HuH-7.5 (cell line): ENCODE measurements around the gene NATD1.
A peak's percentile ranks its signal among the peaks of the same experiment; 100 is the strongest.

Experiments used
- DNase-seq: peaks from one replicate; pipeline ENCODE4 v3.0.0; 2011; ENCODE audit warnings: low spot score

The NATD1 gene, protein sequence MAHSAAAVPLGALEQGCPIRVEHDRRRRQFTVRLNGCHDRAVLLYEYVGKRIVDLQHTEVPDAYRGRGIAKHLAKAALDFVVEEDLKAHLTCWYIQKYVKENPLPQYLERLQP

DNA sequence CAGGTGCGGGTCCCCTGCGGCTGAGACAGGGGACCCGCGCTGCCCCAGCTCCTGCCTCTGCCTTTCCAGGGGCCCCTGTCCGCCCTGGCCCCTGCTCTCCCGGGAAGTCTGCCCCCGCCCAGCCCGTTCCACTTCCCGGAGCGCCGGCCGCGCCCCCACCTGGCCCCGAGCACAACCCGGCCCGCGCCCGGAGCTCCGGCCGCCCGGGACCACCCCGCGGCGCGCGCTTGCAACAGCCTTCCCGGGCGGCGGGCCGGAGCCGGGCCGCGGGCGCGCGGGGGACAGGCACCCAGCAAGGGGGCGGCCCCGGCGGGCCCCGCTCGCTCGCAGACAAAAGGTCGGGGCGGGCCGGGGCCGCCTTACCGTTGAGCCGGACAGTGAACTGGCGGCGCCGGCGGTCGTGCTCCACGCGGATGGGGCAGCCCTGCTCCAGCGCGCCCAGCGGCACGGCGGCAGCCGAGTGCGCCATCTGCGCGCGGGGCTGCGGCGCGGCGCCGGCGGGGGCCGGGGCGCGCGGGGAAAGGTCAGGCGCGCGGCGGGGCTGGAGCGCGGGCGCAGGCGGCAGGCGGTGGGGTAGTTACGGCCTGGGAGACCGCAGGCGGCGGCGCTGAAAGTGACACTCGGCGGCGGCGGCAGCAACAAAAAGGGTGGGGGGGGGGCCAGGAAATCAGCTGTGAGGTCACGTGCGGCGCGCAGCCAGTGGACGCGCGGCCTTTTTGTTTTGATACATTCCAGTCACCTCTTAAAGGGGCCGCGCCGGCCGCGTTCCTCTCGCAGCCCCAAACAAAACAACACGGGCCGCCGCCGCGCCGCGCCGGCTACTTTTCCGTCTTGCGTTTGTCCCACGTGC, at the start of gene NATD1:
NATD1 (minus strand) TSS at position 615 of the 850 bp plus-strand sequence; CDS start at position 469, 146 bp downstream.
- peak; percentile 82 for DNase-seq

DNA sequence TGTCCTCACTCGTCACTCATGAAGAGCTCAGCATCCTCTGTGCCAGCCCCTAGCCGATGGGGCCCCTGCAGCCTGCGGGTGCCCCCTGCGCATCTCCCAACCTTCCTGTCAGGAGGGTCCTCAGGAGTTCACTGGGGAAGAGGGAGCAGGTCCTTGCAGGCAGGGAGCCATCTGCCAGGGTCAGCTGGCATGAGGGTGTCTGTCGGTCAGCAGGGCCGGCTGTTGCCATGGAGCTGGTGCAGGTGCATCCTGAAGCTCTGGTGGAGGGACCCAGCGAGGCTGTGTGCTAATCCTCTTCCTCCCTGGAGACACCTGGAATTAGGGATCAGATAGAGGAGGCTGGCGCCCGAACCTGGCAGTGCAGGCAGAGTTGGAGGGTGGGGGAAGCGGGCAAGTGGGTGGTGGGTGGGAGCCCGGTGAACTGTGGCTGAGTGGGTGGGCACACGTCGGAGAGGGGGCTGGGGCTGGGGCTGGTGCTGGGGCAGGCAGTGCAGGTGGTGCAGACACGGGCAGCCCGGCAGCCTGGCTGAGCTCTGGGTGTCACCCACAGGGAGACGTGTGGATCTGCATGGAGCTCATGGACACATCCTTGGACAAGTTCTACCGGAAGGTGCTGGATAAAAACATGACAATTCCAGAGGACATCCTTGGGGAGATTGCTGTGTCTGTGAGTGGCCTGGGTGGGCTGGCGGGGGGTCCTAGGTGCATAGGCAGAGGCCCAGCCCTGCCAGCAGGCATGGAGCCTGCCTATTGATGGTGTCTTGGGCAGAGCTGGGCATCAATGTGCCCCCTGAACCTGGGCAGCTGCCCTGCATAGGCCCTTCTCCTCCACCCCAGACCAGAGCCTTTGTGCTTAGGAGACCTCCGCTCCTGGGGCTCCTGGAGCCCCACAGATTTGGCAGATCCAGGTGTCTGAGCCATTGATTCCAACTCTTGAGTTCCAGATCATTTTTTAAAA, 48.7 kb upstream of the NATD1 start:
- DNase-seq, result no peak

DNA sequence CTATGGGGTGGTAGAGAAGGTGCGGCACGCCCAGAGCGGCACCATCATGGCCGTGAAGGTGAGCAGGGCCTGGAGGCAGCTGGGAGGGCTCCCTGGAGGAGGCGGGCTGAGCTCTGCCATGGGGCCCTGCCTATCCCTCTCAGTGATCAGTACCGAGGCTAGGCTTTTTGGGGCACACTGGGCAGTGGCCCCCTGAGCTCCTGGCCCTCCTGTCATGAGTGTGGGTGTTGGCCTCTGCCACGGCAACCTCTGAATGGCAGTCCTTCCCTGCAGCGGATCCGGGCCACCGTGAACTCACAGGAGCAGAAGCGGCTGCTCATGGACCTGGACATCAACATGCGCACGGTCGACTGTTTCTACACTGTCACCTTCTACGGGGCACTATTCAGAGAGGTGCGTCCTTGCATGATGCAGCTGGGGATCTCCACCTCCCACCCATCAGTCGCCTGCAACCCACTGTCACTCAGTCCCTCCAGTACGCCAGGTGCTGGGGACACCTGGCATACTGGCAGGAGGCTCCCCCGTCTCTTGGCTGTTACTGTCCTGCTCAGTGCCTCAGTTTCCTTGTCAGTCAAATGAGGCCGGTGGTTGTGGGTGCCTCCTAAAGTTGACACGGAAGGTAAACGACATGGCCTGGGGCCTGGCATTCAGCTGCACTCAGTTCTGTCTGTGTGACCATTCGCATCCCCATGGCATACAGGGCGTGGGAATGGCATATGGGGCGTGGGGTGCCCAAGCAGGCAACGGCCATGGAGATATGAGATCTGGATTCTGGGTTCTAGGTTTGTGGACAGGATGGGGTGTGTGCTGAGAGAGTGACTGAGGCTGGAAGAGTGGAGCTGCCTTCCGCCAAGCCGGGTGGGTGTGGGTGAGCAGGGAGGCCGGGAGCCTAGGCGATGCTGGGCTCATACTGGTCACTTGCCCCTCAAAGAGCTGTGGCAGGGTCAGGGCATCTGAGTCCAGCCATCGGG, 47.7 kb upstream of the NATD1 start:
- no peak for DNase-seq

DNA sequence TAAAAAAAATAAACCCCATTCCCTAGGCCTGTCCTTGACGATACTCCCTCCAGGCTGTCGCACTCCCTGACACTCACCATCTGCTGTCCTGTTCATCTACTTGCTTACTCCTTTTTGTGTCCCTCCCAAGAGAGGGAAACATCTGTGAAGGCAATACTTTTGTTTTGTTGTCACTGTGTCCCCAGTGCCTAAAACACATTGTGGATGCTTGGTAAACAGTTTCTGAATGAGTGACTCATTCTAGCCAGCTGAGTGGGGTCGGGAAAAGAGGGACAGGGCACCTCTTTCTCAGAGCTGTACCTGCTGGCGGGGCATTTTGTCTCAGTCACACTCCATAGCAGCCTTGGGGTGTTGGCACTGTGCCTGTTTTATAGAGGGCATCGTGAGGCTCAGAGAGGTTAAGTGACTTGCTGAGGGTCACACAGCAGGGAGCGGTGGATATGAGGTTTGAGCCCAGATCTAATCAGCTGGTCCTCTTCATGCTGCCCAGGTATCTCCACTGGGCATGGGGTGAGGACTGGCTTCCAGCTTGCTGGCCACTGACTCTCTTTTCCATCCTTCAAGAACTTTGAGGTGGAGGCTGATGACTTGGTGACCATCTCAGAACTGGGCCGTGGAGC, 46.9 kb upstream of the NATD1 start:
- no peak for DNase-seq

DNA sequence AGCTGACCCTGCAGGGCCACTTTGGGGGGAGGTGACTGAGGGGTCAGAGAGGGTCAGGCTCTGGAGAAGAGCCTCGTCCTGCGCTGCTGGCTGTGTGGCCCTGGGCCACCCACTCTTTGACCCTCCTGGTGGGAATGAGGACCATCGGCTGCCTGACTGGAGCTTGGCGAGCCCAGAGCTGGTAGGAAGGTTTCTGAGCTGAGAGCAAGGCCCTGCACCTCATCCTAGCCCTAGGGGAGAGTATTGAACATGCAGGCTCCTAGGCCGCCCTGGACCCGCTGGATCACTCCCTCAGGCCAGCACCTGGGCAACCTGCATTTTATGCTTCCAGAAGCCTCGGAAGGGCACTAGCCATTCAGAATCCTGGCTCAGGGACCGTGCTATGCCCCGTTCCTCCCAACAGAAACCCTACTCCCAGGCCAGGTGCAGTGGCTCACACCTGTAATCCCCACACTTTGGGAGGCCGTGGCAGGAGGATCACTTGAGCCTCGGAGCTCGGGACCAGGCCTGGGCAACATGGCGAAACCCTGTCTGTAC, 45.8 kb upstream of the NATD1 start:
- DNase-seq, result no peak

DNA sequence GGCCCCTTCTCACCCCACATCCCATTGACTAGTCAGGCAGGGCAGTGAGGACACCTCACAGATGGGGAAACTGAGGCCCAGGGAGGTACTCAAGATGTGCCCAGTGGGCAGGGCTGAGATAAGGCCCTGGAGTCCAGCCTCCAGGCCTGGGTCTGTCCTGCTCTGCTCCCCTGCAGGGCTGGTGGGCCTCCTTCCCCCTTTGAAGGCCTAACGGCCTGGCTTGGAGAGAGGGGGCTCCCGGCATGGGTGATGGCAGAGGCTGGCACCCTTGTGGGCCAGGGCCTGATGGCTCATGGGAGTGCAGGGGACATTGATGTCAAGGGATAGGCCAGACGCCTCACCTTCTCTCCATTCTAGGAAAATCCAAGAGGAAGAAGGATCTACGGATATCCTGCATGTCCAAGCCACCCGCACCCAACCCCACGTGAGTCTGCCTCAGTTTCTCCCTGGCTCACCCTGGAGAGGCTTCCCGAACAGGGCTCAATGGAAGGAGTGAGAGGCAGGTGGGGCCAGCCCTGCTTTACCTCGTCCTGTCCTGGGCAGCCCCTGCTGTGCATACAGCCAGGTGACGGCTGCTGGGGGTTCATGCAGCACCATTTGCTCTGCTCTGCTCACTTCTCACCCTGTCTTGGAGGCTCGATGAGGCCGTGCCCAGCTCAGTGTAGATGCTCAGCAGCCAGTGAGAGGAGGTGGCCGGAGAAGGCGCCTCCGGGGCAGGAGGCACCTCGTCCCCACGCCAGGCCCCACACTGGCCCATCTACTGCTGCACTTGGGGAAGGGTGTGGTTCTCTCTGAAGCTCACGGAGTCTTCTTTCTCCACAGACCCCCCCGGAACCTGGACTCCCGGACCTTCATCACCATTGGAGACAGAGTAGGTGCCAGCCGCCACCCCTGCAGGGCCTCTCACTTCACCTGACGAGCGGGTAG, 45.1 kb upstream of the NATD1 start:
- DNase-seq, result no peak

DNA sequence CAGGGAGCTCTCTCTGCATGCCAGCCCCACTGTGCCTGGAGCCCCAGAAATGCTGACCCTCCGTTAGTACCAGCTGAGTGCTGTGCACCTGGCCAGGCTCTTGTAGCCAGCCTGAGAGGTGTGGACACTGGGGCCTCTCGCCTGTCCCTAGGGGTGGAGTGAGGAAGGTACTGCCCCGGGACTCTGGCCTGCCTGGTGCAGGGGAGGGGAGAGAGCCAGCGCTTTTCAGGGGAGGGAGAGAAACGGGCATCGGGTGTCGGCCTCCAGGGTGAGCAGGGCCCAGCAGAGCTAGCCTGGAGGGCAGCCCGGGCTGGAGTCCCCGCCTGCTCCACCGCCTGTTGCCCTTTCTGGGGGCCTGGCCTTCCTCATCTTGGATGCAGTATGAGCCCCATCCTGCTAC, 44.4 kb upstream of the NATD1 start:
- DNase-seq, result no peak

DNA sequence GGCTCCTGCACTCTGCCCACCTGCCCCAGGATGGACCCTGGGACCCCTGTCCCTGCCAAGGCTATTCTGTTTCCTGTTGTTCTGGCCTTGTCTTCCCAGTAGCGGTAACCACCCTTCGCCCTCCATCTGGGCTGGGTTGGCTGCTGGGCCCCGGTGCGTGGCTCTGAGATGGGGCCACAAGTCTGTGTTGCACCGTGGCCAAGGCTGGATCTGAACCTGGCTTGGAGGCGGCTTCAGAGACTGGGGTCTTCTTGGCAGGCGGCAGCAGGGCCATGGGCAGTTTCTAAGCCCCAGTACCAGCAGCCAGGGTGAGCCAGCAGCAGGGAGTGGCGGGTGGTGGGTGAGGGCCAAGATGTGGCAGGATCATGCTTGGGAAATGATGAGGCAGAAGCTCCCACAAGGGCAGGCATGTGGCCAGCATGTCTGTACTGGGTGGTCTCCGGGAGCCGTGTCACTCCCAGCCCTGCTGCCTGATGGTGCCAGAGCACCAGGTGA, 43.9 kb upstream of the NATD1 start:
- DNase-seq, result no peak

DNA sequence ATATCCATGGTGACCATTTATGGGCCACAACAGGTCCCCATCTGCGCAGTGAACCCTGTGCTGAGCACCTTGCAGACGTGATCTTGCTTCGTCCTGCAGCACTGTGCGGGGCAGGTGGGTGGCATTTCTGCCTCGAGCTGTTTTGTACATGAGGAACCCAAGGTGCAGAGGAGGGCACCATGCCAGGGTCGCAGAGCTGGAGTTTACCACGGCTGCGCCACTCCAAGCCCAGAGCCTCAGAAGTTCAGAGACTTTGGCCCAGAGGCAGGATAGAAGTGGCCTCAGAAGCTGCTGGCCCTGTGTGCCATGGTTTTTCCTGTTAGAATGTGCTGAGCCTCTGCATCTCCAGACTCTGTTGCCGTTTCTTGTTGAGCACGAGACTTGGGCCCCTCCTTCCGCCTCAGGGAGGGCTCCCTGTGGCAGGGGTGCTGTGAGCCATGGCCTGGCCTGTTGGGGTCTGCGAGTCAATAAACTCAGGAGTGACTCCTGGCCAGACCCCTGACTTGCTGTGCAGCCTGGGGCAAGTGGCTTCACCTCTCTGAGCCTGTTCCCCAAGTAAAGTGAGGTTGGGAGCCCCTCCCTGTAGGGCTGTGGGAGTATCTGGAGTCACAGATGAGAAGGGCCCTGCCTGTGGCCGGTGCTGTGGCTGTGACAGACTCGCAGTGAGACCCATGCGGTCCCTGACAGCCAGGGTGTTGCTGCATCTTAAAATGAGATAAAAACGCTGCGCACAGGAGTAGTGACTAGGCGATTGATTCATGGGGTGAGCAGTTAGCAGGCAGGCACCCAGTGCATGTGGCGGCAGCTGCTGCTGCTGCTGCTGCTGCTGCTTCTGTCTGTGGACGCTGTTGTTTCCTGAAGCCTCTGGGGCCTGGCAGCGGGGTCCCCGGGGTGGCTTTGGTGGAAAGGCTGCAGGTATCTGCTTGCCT, 43.2 kb upstream of the NATD1 start:
- no peak for DNase-seq

DNA sequence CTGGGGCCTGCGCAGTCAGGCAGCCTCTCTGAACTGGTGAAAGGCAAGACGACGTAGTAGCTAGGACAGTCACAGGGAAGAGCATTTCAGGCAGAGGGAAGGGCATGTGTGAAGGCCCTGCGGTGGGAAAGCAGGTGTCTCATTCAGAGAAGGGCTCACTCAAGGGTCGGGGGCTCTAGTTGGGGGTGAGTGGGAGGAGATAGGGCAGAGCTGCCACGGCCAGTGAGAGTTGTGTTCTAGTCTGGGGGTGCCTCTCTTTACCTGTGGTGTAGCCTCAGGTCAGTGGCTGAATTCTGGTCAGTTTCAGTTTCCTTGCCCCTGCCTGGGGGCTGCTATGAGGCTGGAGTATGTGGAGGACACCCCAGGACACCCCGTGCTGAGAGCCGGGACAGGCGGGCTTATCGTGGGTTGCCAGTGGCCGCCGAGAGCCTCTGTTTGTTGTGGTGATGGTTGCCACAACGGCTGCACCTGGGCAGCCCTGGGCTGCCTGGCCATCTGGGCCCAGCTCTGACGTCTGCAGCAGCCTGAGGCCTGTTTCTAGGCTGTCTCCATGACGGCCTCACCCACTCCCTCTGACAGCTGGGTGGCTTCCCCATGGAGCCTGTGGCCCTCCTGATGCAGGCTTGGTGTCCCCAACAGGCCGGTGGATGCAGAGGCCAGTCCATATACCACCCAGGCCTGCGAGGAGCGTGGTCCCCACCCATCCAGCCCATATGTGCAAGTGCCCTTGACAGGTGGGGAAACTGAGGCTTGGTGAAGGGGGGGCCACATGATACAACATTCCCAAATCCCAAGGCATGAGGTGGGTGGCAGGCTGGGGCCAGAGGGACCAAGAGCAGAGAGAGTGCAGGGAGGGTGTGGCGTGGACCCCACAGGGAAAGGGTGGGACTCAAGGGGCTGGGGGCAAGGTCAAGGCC, 42.1 kb upstream of the NATD1 start:
- no peak for DNase-seq

DNA sequence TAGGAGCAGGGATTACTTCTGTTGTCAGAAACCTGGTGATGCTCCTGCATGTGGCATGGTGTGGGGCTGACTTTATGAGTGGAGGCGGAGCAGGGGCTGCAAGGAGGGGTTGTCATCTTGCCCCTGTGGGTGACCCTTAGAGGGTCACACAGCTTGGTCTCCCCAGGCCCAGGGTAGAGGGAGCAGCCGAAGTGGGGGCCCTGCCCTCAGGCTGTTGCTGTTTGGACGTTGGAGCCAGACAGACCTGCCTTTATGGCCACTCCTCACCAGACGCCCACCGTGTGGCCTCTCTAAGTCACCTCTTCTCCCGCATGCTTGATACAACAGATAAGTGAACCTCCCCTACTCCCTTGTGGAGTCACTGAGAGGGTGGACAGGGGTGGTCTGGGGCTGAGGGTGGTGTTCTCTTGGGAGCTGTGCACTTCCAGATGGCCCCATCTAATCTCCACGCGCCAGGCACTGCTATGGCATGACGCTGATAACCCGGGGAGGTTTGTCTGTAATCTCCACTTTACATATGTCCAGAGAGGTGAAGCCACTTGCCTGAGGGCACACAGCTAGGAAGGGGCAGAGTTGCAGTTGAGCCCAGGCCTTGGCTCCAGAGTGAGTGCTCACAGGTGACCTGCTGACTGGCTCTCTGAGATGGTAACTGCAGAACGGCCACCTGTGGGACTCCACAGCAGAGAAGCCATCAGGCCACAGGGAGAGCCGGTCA, 41.3 kb upstream of the NATD1 start:
- DNase-seq, result no peak

DNA sequence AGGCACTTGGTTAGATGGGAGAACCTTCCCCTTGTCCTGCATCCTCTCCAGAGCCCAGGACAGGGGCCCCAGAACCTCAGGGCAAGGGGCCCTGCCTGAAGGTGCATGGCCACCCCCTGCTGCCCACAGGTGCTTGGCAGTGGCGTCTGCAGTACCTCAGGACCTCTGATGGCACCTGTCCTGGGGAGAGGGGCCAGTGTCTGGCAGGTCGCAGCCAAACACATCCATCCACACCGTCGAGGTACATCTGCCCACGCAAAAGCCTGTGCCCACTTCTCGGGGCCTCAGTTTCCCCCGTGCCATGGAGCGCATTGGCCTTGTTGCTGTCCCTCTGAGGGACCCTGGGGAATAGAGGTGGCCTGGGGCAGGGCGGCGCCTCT, 40.6 kb upstream of the NATD1 start:
- DNase-seq, result no peak

DNA sequence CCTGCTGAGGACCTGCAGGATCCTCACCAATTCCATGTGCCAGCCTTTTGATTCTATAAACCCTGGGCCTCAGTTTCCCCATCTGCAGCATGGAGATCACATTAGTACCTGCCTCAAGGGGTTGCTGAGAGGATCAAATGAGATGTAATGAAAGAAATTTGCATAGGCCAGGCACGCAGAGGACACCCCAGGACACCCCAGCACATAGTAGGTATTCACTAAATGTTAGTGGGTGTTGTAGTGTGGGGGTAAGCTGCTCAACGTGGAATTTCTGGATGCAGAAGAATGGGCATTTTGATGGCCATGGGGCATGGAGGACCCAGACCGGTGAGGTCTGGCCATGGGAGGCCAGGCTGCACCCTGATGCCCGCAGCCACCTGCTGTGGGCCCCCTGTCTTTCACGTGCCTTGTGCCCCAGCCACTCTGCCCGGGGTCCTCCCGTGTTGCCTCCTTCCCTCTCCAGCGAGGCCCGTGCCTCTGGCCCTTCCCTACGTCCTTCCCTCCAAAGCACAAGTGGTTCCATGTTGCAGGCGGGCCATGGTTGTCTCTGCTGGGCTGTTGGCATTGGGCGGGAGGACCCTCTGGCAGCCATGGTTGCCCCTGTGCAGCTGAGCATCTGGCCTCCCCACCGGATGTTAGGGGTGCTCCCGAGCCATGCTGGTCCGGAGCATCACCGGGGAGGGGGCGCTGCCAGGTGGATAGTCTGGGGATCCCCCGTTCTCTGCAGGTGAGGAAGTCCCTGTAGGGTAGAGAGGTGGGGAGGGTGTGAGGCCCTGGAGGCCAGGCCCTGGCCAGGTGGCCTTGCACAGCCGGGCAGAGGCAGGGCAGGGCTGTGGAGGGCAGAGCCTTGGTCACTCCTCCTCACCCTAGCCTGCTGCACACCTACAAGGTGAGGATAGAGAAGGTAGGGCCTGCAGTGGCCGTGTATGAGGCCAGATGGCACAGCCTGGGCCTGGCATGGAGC, 39.9 kb upstream of the NATD1 start:
- DNase-seq, result no peak

DNA sequence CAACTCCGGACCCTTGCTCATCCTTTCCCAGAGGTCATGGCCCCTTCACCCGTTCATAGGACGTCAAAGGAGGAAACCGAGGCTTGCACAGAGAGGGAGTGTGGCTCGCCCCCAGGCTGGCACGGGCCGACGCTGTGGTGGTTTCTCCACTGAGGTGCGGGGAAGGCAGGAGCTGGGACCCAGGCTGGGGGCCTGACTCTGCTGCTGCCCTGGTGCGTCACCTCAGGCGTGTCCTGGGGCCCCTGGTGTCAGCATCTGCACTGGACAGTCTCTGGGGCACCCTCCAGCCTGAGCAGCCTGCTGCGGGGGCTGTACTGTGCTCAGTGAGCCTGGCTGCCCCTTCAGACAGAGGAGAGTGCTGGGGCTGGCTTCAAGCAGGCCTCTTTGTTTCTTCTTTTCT, 38.7 kb upstream of the NATD1 start:
- no peak for DNase-seq

DNA sequence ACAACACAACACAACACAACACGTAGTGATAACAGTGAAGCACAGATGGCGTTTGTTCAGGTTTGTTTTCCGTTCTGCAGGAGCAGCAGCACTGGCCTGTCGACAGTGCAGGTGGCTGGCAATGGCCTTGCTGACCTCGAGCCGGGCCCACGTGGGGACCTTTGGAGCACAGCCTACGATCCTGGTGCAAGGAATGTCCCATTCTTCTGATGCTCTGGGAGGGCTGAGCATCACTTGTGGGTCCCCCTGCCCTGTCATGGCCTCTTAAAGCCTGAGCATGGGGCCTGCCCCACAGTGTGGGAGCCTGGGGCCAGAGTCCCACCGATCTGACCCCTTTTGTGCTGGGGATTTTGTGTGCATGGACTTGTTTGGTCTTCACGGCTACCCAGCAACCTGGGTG, 38.1 kb upstream of the NATD1 start:
- no peak for DNase-seq
